Endothelial cell of umbilical vein (primary cell): ENCODE measurements around the gene KRTAP10-7. TPM values are rescaled to one million over a fixed set of nuclear protein-coding genes. Genes with fewer than 3 reads are reported as not detected.

ENCODE experiments used
- BruUV-seq: library from RNA; stranded (reverse); fragments of 400-500 nt; replicated peaks from 2 replicates; lab custom pipeline; 2021; lab: Mats Ljungman, UMichigan
- CTCF ChIA-PET: fragments of 300-600, 350-600 bp; sonication (Branson Sonifier 250); formaldehyde crosslinking; loops from one replicate; lab custom pipeline; 2021; ENCODE audit warnings: antibody characterized with exemption, inconsistent platforms; lab: Charles Lee
- POLR2A ChIA-PET: fragments of 300-600, 350-600 bp; sonication (Branson Sonifier 250); formaldehyde crosslinking; loops from one replicate; lab custom pipeline; 2021; ENCODE audit warnings: antibody characterized with exemption, inconsistent platforms; lab: Charles Lee
- DNase-seq: peaks from one replicate; pipeline ENCODE4 v3.0.0-alpha.2; 2011; ENCODE audit warnings: low read depth, low spot score
- FAIRE-seq: peaks from 2 replicates; lab custom pipeline; 2011; peaks lifted over from hg19 to GRCh38; lab: Jason Lieb, UNC
- H2AFZ ChIP-seq: 2 replicates; pipeline ENCODE4 v1.6.0; 2012; ENCODE audit warnings: low read depth, low read length, control low read depth, inconsistent platforms
- H3K27ac ChIP-seq: 2 replicates; pipeline ENCODE4 v1.5.1; 2011; ENCODE audit warnings: low read depth, mild to moderate bottlenecking, control low read depth, low read length, moderate library complexity; ENCODE audit not compliant: insufficient read depth
- H3K27me3 ChIP-seq, 2 experiments: 2 replicates each; pipeline versions ENCODE4 v1.6.0 to v1.6.1; 2011; ENCODE audit warnings: low read length in 2 of 2, mixed read lengths in 1 of 2; ENCODE audit not compliant: control insufficient read depth in 2 of 2, insufficient read depth in 2 of 2
- H3K36me3 ChIP-seq, 2 experiments: 2 replicates in 1 of 2; 3 replicates in 1 of 2; pipeline ENCODE4 v1.5.1; 2011; ENCODE audit warnings: low read length in 2 of 2, mild to moderate bottlenecking in 1 of 2, moderate library complexity in 1 of 2; ENCODE audit not compliant: control insufficient read depth in 2 of 2, insufficient read depth in 2 of 2; ENCODE audit errors: extremely low read depth in 1 of 2
- H3K4me1 ChIP-seq: 3 replicates; pipeline ENCODE4 v1.5.1; 2011; ENCODE audit warnings: mild to moderate bottlenecking, low read length; ENCODE audit not compliant: control insufficient read depth, insufficient read depth; ENCODE audit errors: extremely low read depth
- H3K4me2 ChIP-seq: 2 replicates; pipeline ENCODE4 v1.6.1; 2011; ENCODE audit warnings: low read length, control low read depth, mixed read lengths; ENCODE audit not compliant: insufficient read depth
- H3K4me3 ChIP-seq, 3 experiments: fragments of 200-600 bp in 1 of 3; sonication (generic), shearing (Covaris generic) in 1 of 3; replicated peaks in 1 of 3; 2 replicates each; pipeline ENCODE4 v1.5.1; 2011 to 2016; ENCODE audit warnings: control low read depth in 3 of 3, low read length in 3 of 3, mild to moderate bottlenecking in 2 of 3, inconsistent platforms in 1 of 3, low read depth in 1 of 3, moderate library complexity in 1 of 3; ENCODE audit not compliant: insufficient read depth in 1 of 3
- H3K79me2 ChIP-seq: 2 replicates; pipeline ENCODE4 v1.6.0; 2012; ENCODE audit warnings: low read length, inconsistent platforms; ENCODE audit not compliant: control insufficient read depth, insufficient read depth
- H3K9ac ChIP-seq: replicated peaks from 2 replicates; pipeline ENCODE3; 2011; ENCODE audit warnings: low read length, control low read depth; ENCODE audit not compliant: insufficient read depth; ENCODE audit errors: extremely low read depth
- H3K9me1 ChIP-seq: replicated peaks from 3 replicates; pipeline ENCODE4 v1.6.0; 2011; ENCODE audit warnings: mild to moderate bottlenecking, low read length; ENCODE audit not compliant: control insufficient read depth, insufficient read depth; ENCODE audit errors: extremely low read depth
- H3K9me3 ChIP-seq: replicated peaks from 2 replicates; pipeline ENCODE4 v1.5.1; 2012; ENCODE audit warnings: low read length, inconsistent platforms; ENCODE audit not compliant: control insufficient read depth, insufficient read depth
- H4K20me1 ChIP-seq: replicated peaks from 2 replicates; pipeline ENCODE3; 2011; ENCODE audit warnings: mild to moderate bottlenecking, low read length; ENCODE audit not compliant: control insufficient read depth, insufficient read depth; ENCODE audit errors: extremely low read depth
- CTCF ChIP-seq, 2 donors: IDR thresholded peaks; 1 replicate in 1 of 2; 2 replicates in 1 of 2; pipeline ENCODE4 v1.5.1; 2011; ENCODE audit warnings: low read length in 2 of 2, mild to moderate bottlenecking in 2 of 2, moderate library complexity in 2 of 2, control low read depth in 1 of 2, inconsistent platforms in 1 of 2, low read depth in 1 of 2; ENCODE audit not compliant: insufficient read depth in 1 of 2; ENCODE audit errors: extremely low read depth in 1 of 2
- EZH2 ChIP-seq: IDR thresholded peaks from 2 replicates; pipeline ENCODE4 v1.6.1; 2012; ENCODE audit warnings: borderline replicate concordance, low read depth, mild to moderate bottlenecking, moderate library complexity, low read length, inconsistent platforms; ENCODE audit not compliant: severe bottlenecking
- GATA2 ChIP-seq: IDR thresholded peaks from 2 replicates; pipeline ENCODE4 v1.7.0; 2011; ENCODE audit warnings: low read depth, mild to moderate bottlenecking, moderate library complexity, mixed read lengths, low read length; ENCODE audit not compliant: insufficient read length, insufficient read depth
- JUN ChIP-seq: IDR thresholded peaks from 2 replicates; pipeline ENCODE4 v1.6.1; 2011; ENCODE audit warnings: borderline replicate concordance, low read depth; ENCODE audit not compliant: insufficient read length, insufficient read depth
- MAX ChIP-seq: IDR thresholded peaks from 2 replicates; pipeline ENCODE4 v1.6.1; 2011; ENCODE audit not compliant: insufficient read depth, insufficient read length
- MYC ChIP-seq: IDR thresholded peaks from one replicate; pipeline ENCODE4 v1.6.1; 2011; ENCODE audit warnings: mild to moderate bottlenecking, low read depth, low read length
- POLR2AphosphoS5 ChIP-seq: IDR thresholded peaks from 2 replicates; pipeline ENCODE4 v1.6.1; 2012; ENCODE audit warnings: low read depth, mild to moderate bottlenecking, control low read depth, low read length, moderate library complexity; ENCODE audit not compliant: insufficient read depth
- dilution Hi-C: fragments of 300-500 bp; cut with MboI; formaldehyde crosslinking; loops from one replicate; pipeline ENCODE4 v1.15.0; 2019; ENCODE audit warnings: low sequenced_read_pairs; ENCODE audit not compliant: extremely low pct_ligation_motif_present
- intact Hi-C: fragments of 100-400 bp; cut with micrococcal nuclease; formaldehyde crosslinking; loops from one replicate; pipeline ENCODE4 v1.10.0; 2022
- polyA plus RNA-seq, 4 experiments: library from polyadenylated mRNA; depleted of rRNA in 3 of 4; stranded (reverse) in 3 of 4; unstranded in 1 of 4; fragments of >200 nt; gene quantifications; 2 replicates each; pipeline versions ENCODE4 v1.2.1 to v1.2.3, GENCODE V29; 2011 to 2012; ENCODE audit warnings: missing spikeins in 1 of 4
- total RNA-seq: library from RNA; stranded (reverse); gene quantifications from 2 replicates; pipeline ENCODE4 v1.2.3, GENCODE V29; 2021

The KRTAP10-7 gene
- total and polyA plus RNA-seq, 2 donors (not counting 3 experiments of a cell fraction or from before 2014, with no cell fraction given), result not detected

- Histone ChIP-seq H3K27ac (no peak overlapping the region), H3K4me1 (no peaks in the 10 kb centered on the region), H3K36me3 (no peaks in the 10 kb centered on the region), H3K4me2 (no peak overlapping the region), H3K79me2 (no peaks in the 10 kb centered on the region), H3K9me3 (no peaks in the 10 kb centered on the region), H3K9me1 (no peaks in the 10 kb centered on the region), H3K27me3 (no peaks in the 10 kb centered on the region), H4K20me1 (no peaks in the 10 kb centered on the region), H3K4me3 (no peak overlapping the region), H3K9ac (no peak overlapping the region), H2AFZ (no peak overlapping the region)
- TF ChIP-seq EZH2 (no peak), JUN (no peak), MAX (no peak), GATA2 (no peak), MYC (no peak)
- BruUV-seq, result no TSS peak
- CTCF ChIA-PET, result no interaction called here
- POLR2A ChIA-PET, result no interaction called here
- intact Hi-C loops (no loop called here), dilution Hi-C loops (no loop called here)
- DNase-seq (no peak), FAIRE-seq (no peak)
These were observed 23.2 kb downstream of the KRTAP10-7 start for GRCh38 chr21:44623575-44623974.

- BruUV-seq, result no TSS peak
- ChIA-PET POLR2A (no interaction called here), CTCF (no interaction called here)
- Histone ChIP-seq H3K79me2 (no peaks in the 10 kb centered on the region), H3K4me2 (no peak overlapping the region), H3K9me3 (no peaks in the 10 kb centered on the region), H3K27me3 (no peaks in the 10 kb centered on the region), H3K4me1 (no peaks in the 10 kb centered on the region), H3K9ac (no peak overlapping the region), H3K9me1 (no peaks in the 10 kb centered on the region), H3K4me3 (no peak overlapping the region), H4K20me1 (no peaks in the 10 kb centered on the region), H3K27ac (no peak overlapping the region), H3K36me3 (no peaks in the 10 kb centered on the region), H2AFZ (no peak overlapping the region)
- dilution Hi-C loops, result no loop called here
- DNase-seq (no peak), FAIRE-seq (no peak)
- TF ChIP-seq CTCF (IDR thresholded peaks at IDR 0.05; ENCODE audit: extremely low read depth in 1 of 2, insufficient read depth in 1 of 2, low read depth in 1 of 2, low read length in 2 of 2) (no peak), GATA2 (no peak), POLR2AphosphoS5 (no peak), EZH2 (no peak), JUN (no peak), MAX (no peak)
- intact Hi-C loops, result no loop called here
These were observed 25.4 kb downstream of the KRTAP10-7 start for GRCh38 chr21:44625756-44626155.
